ENCODE measurements around the gene LCP1. TPM values are rescaled to one million over a fixed set of nuclear protein-coding genes. Genes with fewer than 3 reads are reported as not detected.

LCP1 gene
- total and polyA plus RNA-seq, 2 of the 13 experiments (the other 11 are each of a cell fraction or from before 2014, with no cell fraction given) = 1.6 TPM

DNA sequence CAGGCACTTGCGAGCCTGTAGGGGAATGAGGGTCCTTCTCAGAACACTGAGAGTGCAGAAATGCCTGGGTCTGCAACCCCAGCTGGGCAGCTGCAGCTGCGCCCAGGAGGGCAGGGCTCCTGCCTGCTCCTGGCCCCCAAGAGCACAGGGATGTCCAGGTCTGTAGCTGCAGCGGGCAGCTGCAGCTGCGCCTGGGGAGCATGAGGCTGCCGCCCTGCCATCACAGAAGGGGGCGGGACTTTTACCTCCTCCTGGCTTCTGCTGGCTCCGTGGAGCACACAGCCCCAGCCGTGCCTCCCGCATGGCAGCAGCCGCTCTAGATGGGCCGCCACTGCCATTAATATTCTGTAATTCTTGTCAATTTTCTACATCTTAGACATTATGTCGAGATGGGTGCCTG lies 95.0 kb downstream of the LCP1 start:
- no peak overlapping the region for H2AFZ ChIP-seq (ENCODE audit: low read length)
- DNase-seq (ENCODE audit: low spot score) = no peak
- intact Hi-C loops (cut with micrococcal nuclease; ENCODE audit: unreplicated experiment) = no loop called here
- WGBS (ENCODE audit: low lambda C conversion rate) = 90% methylated on average over 7 of the region's 12 CpGs
- no peak overlapping the region for H3K9ac ChIP-seq (ENCODE audit: insufficient read depth, low read depth, low read length)
- FAIRE-seq = no peak
- no peak for ATAC-seq
- no peaks in the 10 kb centered on the region for H4K20me1 ChIP-seq (ENCODE audit: insufficient read depth, low read length)
- H3K79me2 ChIP-seq (ENCODE audit: insufficient read depth, low read length) = peaks cover 18% of the 10 kb centered on the region
- no peaks in the 10 kb centered on the region for H3K9me3 ChIP-seq (ENCODE audit: low read length)
- H3K27me3 ChIP-seq (ENCODE audit: control insufficient read depth in 1 of 2, insufficient read depth in 2 of 2, low read length in 2 of 2) = no peaks in the 10 kb centered on the region
- no peaks in the 10 kb centered on the region for H3K4me1 ChIP-seq (ENCODE audit: insufficient read depth, low read length)
- H3K4me2 ChIP-seq (ENCODE audit: low read depth, low read length) = no peak overlapping the region
- H3K36me3 ChIP-seq (replicated peaks in 1 of 2; ENCODE audit: control insufficient read depth in 1 of 2, insufficient read depth in 2 of 2, low read length in 2 of 2) = peaks cover 13 to 55% of the 10 kb centered on the region in 2 experiments
- ChIA-PET POLR2A (no interaction called here), CTCF (ENCODE audit: low intra/inter-chr PET ratio, low total read pairs) (no interaction called here)
- H3K4me3 ChIP-seq (replicated peaks in 1 of 3; ENCODE audit: insufficient read depth in 1 of 3, low read depth in 2 of 3, low read length in 3 of 3) = no peak overlapping the region
- no peak overlapping the region for H3K27ac ChIP-seq (ENCODE audit: extremely low read length, insufficient read depth, low read length)
- in situ Hi-C loops (cut with HindIII; ENCODE audit: extremely low pct_ligation_motif_present, low pct_unique_long_range_greater_than_20kb) = no loop called here
- TF ChIP-seq ZNF251 (CRISPR knock-in tag; IDR thresholded peaks at IDR 0.05) (no peak), AGO2 (optimal IDR thresholded peaks at IDR 0.05; ENCODE audit: low read depth, low read length) (peak; percentile 76)
- BruUV-seq (replicated peaks) = no TSS peak

DNA sequence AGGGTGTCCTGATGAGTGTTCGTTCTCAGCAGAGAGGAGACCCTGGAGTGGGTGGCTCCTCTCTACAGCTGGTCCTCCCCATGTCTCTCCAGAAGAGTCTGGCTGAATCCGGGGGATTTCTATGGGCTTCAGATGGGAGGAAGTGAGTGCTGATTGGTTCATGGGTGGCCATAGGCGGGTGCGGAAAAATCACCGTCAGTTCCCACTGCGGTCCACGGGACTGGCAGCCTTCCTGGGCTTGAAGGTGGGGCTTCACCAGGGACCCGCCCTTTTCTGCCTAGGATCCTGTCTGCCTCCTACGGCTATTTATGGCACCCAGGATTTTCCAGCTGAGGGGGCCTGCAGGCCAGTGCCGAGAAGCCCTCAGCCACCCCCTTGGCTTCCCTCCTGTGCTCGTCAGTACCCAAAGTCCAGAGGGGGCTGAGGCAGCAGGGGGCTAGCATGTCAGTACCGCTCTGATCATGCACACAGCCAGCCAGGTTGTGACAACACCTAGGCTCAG lies 95.5 kb downstream of the LCP1 start:
- H3K27ac ChIP-seq (ENCODE audit: extremely low read length, insufficient read depth, low read length) = no peak overlapping the region
- in situ Hi-C loops (cut with HindIII; ENCODE audit: extremely low pct_ligation_motif_present, low pct_unique_long_range_greater_than_20kb) = no loop called here
- no peaks in the 10 kb centered on the region for H3K9me3 ChIP-seq (ENCODE audit: low read length)
- no peak overlapping the region for H3K4me3 ChIP-seq (replicated peaks in 1 of 3; ENCODE audit: insufficient read depth in 1 of 3, low read depth in 2 of 3, low read length in 3 of 3)
- H3K4me1 ChIP-seq (ENCODE audit: insufficient read depth, low read length) = no peaks in the 10 kb centered on the region
- H3K36me3 ChIP-seq (replicated peaks in 1 of 2; ENCODE audit: control insufficient read depth in 1 of 2, insufficient read depth in 2 of 2, low read length in 2 of 2) = peaks cover 13 to 55% of the 10 kb centered on the region in 2 experiments
- WGBS (ENCODE audit: low lambda C conversion rate) = 97% methylated on average over 6 of the region's 12 CpGs
- CTCF ChIA-PET (ENCODE audit: low intra/inter-chr PET ratio, low total read pairs) = no interaction called here
- H3K9ac ChIP-seq (ENCODE audit: insufficient read depth, low read depth, low read length) = no peak overlapping the region
- POLR2A ChIA-PET = no interaction called here
- H3K4me2 ChIP-seq (ENCODE audit: low read depth, low read length) = no peak overlapping the region
- intact Hi-C loops (cut with micrococcal nuclease; ENCODE audit: unreplicated experiment) = no loop called here
- BruUV-seq (replicated peaks) = no TSS peak
- H2AFZ ChIP-seq (ENCODE audit: low read length) = no peak overlapping the region
- DNase-seq (ENCODE audit: low spot score) = no peak
- no peak for FAIRE-seq
- no peak for ATAC-seq
- H4K20me1 ChIP-seq (ENCODE audit: insufficient read depth, low read length) = no peaks in the 10 kb centered on the region
- H3K79me2 ChIP-seq (ENCODE audit: insufficient read depth, low read length) = peaks cover 14% of the 10 kb centered on the region
- no peaks in the 10 kb centered on the region for H3K27me3 ChIP-seq (ENCODE audit: control insufficient read depth in 1 of 2, insufficient read depth in 2 of 2, low read length in 2 of 2)
- TF ChIP-seq PAX8 (CRISPR knock-in tag; IDR thresholded peaks at IDR 0.05; ENCODE audit: borderline replicate concordance) = no peak
- TF ChIP-seq MAFF (IDR thresholded peaks at IDR 0.05; ENCODE audit: low read depth, low read length) = no peak
- no peak for TF ChIP-seq ZNF121 (CRISPR knock-in tag; IDR thresholded peaks at IDR 0.05)
- TF ChIP-seq, protein P1, sequence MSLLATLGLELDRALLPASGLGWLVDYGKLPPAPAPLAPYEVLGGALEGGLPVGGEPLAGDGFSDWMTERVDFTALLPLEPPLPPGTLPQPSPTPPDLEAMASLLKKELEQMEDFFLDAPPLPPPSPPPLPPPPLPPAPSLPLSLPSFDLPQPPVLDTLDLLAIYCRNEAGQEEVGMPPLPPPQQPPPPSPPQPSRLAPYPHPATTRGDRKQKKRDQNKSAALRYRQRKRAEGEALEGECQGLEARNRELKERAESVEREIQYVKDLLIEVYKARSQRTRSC (CRISPR knock-in tag; IDR thresholded peaks at IDR 0.05; ENCODE audit: low read depth) = no peak
- TF ChIP-seq ZNF274 (CRISPR knock-in tag; IDR thresholded peaks at IDR 0.05) = no peak
- TF ChIP-seq, protein P2, sequence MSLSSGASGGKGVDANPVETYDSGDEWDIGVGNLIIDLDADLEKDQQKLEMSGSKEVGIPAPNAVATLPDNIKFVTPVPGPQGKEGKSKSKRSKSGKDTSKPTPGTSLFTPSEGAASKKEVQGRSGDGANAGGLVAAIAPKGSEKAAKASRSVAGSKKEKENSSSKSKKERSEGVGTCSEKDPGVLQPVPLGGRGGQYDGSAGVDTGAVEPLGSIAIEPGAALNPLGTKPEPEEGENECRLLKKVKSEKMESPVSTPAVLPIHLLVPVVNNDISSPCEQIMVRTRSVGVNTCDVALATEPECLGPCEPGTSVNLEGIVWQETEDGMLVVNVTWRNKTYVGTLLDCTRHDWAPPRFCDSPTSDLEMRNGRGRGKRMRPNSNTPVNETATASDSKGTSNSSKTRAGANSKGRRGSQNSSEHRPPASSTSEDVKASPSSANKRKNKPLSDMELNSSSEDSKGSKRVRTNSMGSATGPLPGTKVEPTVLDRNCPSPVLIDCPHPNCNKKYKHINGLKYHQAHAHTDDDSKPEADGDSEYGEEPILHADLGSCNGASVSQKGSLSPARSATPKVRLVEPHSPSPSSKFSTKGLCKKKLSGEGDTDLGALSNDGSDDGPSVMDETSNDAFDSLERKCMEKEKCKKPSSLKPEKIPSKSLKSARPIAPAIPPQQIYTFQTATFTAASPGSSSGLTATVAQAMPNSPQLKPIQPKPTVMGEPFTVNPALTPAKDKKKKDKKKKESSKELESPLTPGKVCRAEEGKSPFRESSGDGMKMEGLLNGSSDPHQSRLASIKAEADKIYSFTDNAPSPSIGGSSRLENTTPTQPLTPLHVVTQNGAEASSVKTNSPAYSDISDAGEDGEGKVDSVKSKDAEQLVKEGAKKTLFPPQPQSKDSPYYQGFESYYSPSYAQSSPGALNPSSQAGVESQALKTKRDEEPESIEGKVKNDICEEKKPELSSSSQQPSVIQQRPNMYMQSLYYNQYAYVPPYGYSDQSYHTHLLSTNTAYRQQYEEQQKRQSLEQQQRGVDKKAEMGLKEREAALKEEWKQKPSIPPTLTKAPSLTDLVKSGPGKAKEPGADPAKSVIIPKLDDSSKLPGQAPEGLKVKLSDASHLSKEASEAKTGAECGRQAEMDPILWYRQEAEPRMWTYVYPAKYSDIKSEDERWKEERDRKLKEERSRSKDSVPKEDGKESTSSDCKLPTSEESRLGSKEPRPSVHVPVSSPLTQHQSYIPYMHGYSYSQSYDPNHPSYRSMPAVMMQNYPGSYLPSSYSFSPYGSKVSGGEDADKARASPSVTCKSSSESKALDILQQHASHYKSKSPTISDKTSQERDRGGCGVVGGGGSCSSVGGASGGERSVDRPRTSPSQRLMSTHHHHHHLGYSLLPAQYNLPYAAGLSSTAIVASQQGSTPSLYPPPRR (CRISPR knock-in tag; IDR thresholded peaks at IDR 0.05; ENCODE audit: borderline replicate concordance) = no peak
- no peak for TF ChIP-seq ZNF20 (CRISPR knock-in tag; IDR thresholded peaks at IDR 0.05)
- TF ChIP-seq ZNF558 (CRISPR knock-in tag; IDR thresholded peaks at IDR 0.05; ENCODE audit: borderline replicate concordance) = no peak
- no peak for TF ChIP-seq HDAC6 (IDR thresholded peaks at IDR 0.05; ENCODE audit: low read depth, low read length)
- TF ChIP-seq, protein P3, sequence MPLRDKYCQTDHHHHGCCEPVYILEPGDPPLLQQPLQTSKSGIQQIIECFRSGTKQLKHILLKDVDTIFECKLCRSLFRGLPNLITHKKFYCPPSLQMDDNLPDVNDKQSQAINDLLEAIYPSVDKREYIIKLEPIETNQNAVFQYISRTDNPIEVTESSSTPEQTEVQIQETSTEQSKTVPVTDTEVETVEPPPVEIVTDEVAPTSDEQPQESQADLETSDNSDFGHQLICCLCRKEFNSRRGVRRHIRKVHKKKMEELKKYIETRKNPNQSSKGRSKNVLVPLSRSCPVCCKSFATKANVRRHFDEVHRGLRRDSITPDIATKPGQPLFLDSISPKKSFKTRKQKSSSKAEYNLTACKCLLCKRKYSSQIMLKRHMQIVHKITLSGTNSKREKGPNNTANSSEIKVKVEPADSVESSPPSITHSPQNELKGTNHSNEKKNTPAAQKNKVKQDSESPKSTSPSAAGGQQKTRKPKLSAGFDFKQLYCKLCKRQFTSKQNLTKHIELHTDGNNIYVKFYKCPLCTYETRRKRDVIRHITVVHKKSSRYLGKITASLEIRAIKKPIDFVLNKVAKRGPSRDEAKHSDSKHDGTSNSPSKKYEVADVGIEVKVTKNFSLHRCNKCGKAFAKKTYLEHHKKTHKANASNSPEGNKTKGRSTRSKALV (CRISPR knock-in tag; IDR thresholded peaks at IDR 0.05) = no peak
